Measurements from ENCODE around the gene NKTR. TPM values are rescaled to one million over a fixed set of nuclear protein-coding genes. Genes with fewer than 3 reads are reported as not detected.

The NKTR gene
- total RNA-seq, 1 experiment from 2014 or later: 79.8 TPM

DNA sequence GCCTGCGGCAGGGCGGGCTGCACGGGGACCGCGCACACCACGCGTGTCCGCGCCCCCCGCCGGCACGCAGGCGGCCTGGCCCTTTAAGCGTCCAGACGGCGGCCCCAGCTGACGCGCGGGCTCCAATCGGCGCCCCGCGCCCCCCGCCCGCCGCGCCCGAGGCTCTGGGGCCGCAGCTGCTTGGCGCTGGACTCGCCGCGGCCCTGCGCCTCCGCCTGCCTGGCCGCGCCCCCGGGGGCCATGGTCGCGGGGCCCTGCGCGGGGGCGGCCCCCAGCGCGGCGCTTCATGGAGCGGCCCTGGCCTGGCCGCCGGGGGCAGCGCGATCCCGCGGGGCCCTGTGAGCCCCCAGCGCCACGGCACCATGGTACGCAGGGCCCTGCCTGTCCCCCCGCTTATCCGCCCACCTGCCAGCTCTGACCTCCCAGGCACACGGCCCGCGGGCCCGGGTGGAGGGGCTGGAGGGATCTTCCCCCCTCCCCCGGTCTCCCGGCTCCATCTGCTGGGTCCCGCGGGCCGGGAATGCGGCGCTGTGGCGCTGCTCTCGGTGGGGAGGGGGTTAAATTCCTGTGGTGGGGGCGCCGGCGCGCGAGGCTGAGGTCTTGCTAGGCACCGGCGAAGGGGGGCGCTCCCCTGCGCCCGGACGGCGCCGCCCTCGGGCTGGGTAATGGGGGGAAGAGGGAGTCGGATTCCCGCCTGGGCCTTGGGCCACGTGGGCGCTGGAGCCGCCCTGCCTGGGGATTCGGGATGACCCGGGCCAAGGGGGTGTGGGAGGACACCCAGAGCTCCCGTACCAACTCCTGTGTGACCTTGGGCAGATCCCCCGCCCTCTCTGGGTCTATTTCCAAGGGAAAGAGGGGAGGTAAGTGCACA is 54.1 kb downstream of the NKTR start:
- peak overlapping the region; percentile 77 for H3K18ac ChIP-seq (ENCODE audit: insufficient read length, low read depth, low read length)
- H3K9ac ChIP-seq (ENCODE audit: extremely low read depth, insufficient read length, low read length): no peak overlapping the region
- no peak overlapping the region for H2BK120ac ChIP-seq (ENCODE audit: low read depth, low read length, poor library complexity, severe bottlenecking)
- H3K36me3 Mint-ChIP-seq (ENCODE audit: insufficient read depth in 1 of 3, low read depth in 3 of 3): peaks cover 1 to 16% (median 6%) of the 10 kb centered on the region in 3 experiments; a peak in 5 of 7 replicates
- WGBS (ENCODE audit: extremely low coverage, insufficient read length, low lambda C conversion rate): no CpG with 5 or more reads among the region's 94 CpGs
- H3K4me1 Mint-ChIP-seq: peaks cover 32 to 43% of the 10 kb centered on the region in 2 experiments
- H3K56ac ChIP-seq (ENCODE audit: insufficient read length, low read depth, low read length): no peak overlapping the region
- H3K4me2 ChIP-seq (ENCODE audit: insufficient read depth, insufficient read length, low read length): peak overlapping the region; percentile 46
- H2AFZ ChIP-seq (ENCODE audit: low read length): no peak overlapping the region
- H3K14ac ChIP-seq (ENCODE audit: insufficient read depth, low read length): no peak overlapping the region; the same call in none of the 2 replicates
- H3K27me3 Mint-ChIP-seq (ENCODE audit: low read depth): no peaks in the 10 kb centered on the region
- H3K23ac ChIP-seq (ENCODE audit: insufficient read length, low read depth, low read length): no peak overlapping the region
- H3K79me2 ChIP-seq (ENCODE audit: insufficient read depth, low read length): no peaks in the 10 kb centered on the region
- H2BK20ac ChIP-seq (ENCODE audit: low read depth, low read length, poor library complexity, severe bottlenecking): no peak overlapping the region
- no peaks in the 10 kb centered on the region for H3K9me3 ChIP-seq (ENCODE audit: control insufficient read depth, low read depth, low read length)
- H4K20me1 ChIP-seq (ENCODE audit: control insufficient read depth, insufficient read depth, insufficient read length): no peaks in the 10 kb centered on the region
- no peak overlapping the region for H4K8ac ChIP-seq (replicated peaks; ENCODE audit: insufficient read length, low read depth, low read length)
- no peaks in the 10 kb centered on the region for H3K27me3 ChIP-seq (ENCODE audit: insufficient read depth, low read length)
- H3K4me3 Mint-ChIP-seq: peak overlapping the region; percentile 57 to 72
- H2BK5ac ChIP-seq (ENCODE audit: insufficient read length, low read length): no peak overlapping the region
- H3K27ac ChIP-seq (ENCODE audit: insufficient read length, low read depth, low read length): no peak overlapping the region
- peak; percentile 83 for DNase-seq
- no peaks in the 10 kb centered on the region for H3K9me3 Mint-ChIP-seq
- H3K4me1 ChIP-seq (ENCODE audit: insufficient read depth, low read length): peaks cover 9% of the 10 kb centered on the region; the same call in 1 of the 2 replicates
- H2BK12ac ChIP-seq (ENCODE audit: insufficient read length, low read depth, low read length): no peak overlapping the region
- H4K91ac ChIP-seq (ENCODE audit: insufficient read length, low read depth, low read length): no peak overlapping the region
- no peak overlapping the region for H4K5ac ChIP-seq (ENCODE audit: insufficient read length, low read depth, low read length)
- no peaks in the 10 kb centered on the region for H3K79me1 ChIP-seq (ENCODE audit: insufficient read depth, low read depth, low read length, poor library complexity, severe bottlenecking)
- no peak overlapping the region for H3K4ac ChIP-seq (ENCODE audit: low read depth, low read length)
- TF ChIP-seq, protein P1, sequence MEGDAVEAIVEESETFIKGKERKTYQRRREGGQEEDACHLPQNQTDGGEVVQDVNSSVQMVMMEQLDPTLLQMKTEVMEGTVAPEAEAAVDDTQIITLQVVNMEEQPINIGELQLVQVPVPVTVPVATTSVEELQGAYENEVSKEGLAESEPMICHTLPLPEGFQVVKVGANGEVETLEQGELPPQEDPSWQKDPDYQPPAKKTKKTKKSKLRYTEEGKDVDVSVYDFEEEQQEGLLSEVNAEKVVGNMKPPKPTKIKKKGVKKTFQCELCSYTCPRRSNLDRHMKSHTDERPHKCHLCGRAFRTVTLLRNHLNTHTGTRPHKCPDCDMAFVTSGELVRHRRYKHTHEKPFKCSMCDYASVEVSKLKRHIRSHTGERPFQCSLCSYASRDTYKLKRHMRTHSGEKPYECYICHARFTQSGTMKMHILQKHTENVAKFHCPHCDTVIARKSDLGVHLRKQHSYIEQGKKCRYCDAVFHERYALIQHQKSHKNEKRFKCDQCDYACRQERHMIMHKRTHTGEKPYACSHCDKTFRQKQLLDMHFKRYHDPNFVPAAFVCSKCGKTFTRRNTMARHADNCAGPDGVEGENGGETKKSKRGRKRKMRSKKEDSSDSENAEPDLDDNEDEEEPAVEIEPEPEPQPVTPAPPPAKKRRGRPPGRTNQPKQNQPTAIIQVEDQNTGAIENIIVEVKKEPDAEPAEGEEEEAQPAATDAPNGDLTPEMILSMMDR (conservative IDR thresholded peaks at IDR 0.05): peak; percentile 53
- no peaks in the 10 kb centered on the region for H3K23me2 ChIP-seq (ENCODE audit: insufficient read length, low read depth, low read length, poor library complexity, severe bottlenecking)
- H3T11ph ChIP-seq (ENCODE audit: low read length): no peak overlapping the region
- no peak overlapping the region for H3K27ac Mint-ChIP-seq
- H2AK5ac ChIP-seq (ENCODE audit: insufficient read length, low read length): no peak overlapping the region
- H2BK15ac ChIP-seq (ENCODE audit: low read depth, low read length): no peak overlapping the region

Measured in H9 (cell line).